Fibroblast of the aortic adventitia (primary cell): Measurements from ENCODE around the gene ZNRD2. TPM values are rescaled to one million over a fixed set of nuclear protein-coding genes. Genes with fewer than 3 reads are reported as not detected.

Experiments used
- DNase-seq: peaks from one replicate; pipeline ENCODE4 v3.0.0-alpha.2; 2010; ENCODE audit warnings: low read depth
- H3K4me3 ChIP-seq: 2 replicates; pipeline ENCODE4 v1.5.1; 2011; ENCODE audit warnings: low read depth, mild to moderate bottlenecking, control low read depth, low read length, moderate library complexity
- CTCF ChIP-seq: IDR thresholded peaks from 2 replicates; pipeline ENCODE4 v1.5.1; 2011; ENCODE audit warnings: mild to moderate bottlenecking, low read length, control low read depth, inconsistent platforms; ENCODE audit not compliant: insufficient read depth
- total RNA-seq: library from RNA; depleted of rRNA; stranded (reverse); fragments of >200 nt; gene quantifications from 2 replicates; pipeline ENCODE4 v1.2.3, GENCODE V29; 2012; ENCODE audit warnings: low replicate concordance

ZNRD2 gene
- total RNA-seq, 1 donor = 48.0 TPM

- no peak for TF ChIP-seq CTCF
- no peak overlapping the region for H3K4me3 ChIP-seq
- DNase-seq = no peak
These were observed 9.9 kb downstream of the ZNRD2 start for GRCh38 chr11:65580031-65580692.

GRCh38 chr11:65580756-65581155, 10.5 kb downstream of the ZNRD2 start:
- no peak overlapping the region for H3K4me3 ChIP-seq
- DNase-seq = no peak
- no peak for TF ChIP-seq CTCF

- TF ChIP-seq CTCF = no peak
- no peak for DNase-seq
- no peak overlapping the region for H3K4me3 ChIP-seq
These were observed 11.7 kb downstream of the ZNRD2 start for GRCh38 chr11:65581928-65582327.

- no peak for DNase-seq
- no peak for TF ChIP-seq CTCF
- no peak overlapping the region for H3K4me3 ChIP-seq
These were observed 13.3 kb downstream of the ZNRD2 start for GRCh38 chr11:65583589-65583988.

- no peak for TF ChIP-seq CTCF
- DNase-seq = no peak
- no peak overlapping the region for H3K4me3 ChIP-seq
These were observed 13.8 kb downstream of the ZNRD2 start for GRCh38 chr11:65584106-65584505.

GRCh38 chr11:65584723-65585171, 14.5 kb downstream of the ZNRD2 start:
- DNase-seq = no peak
- TF ChIP-seq CTCF = no peak
- no peak overlapping the region for H3K4me3 ChIP-seq
